Esophagus squamous epithelium (tissue), 4 donors: ENCODE measurements around the gene ELL2.

Source experiments
- POLR2A ChIP-seq, 4 donors: fragments of 450-650 bp; IDR thresholded peaks; one replicate each; pipeline ENCODE4 v1.6.1; 2017; ENCODE audit warnings: antibody characterized with exemption in 4 of 4, mild to moderate bottlenecking in 4 of 4, moderate library complexity in 3 of 4
- TF ChIP-seq, protein P1 (sequence below), 6 experiments: fragments of 450-650 bp in 4 of 6; fragments of 200-600 bp in 2 of 6; sonication (generic) in 2 of 6; IDR thresholded peaks; one replicate each; pipeline ENCODE4 v1.5.1; 2016 to 2019; ENCODE audit warnings: antibody characterized with exemption in 6 of 6, mild to moderate bottlenecking in 4 of 6, moderate library complexity in 4 of 6

DNA sequence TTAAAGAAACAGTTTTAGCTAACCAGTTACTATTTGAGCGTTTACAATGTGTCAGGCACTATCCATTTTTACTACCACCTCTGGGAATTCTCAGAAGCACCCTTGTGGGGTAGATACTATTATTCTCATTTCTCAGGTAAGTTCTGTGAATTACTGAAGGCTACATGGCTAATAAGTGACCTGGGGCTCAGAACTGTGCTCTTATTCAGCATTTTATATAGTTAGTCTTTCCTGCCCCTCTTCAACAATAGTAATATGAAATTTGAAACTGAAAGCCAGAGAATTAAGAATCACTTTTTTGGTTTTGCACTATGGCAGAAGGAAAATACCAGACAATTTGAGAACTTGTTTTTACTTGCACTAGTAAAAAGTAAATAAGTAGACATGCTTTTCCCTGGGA, 11.8 kb downstream of the ELL2 start:
- TF ChIP-seq POLR2A (IDR thresholded peaks at IDR 0.05) = no peak
- TF ChIP-seq, protein P1, sequence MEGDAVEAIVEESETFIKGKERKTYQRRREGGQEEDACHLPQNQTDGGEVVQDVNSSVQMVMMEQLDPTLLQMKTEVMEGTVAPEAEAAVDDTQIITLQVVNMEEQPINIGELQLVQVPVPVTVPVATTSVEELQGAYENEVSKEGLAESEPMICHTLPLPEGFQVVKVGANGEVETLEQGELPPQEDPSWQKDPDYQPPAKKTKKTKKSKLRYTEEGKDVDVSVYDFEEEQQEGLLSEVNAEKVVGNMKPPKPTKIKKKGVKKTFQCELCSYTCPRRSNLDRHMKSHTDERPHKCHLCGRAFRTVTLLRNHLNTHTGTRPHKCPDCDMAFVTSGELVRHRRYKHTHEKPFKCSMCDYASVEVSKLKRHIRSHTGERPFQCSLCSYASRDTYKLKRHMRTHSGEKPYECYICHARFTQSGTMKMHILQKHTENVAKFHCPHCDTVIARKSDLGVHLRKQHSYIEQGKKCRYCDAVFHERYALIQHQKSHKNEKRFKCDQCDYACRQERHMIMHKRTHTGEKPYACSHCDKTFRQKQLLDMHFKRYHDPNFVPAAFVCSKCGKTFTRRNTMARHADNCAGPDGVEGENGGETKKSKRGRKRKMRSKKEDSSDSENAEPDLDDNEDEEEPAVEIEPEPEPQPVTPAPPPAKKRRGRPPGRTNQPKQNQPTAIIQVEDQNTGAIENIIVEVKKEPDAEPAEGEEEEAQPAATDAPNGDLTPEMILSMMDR (IDR thresholded peaks at IDR 0.05) = no peak
